Pancreas (tissue), 10 donors: ENCODE measurements around the gene MAP3K20. TPM values are rescaled to one million over a fixed set of nuclear protein-coding genes. Genes with fewer than 3 reads are reported as not detected.
A peak's percentile ranks its signal among the peaks of the same experiment; 100 is the strongest.

ENCODE experiments used
- ATAC-seq, 4 donors: fragments of 200-7000 bp; cut with Tn5 transposase; one replicate each; pipeline versions ENCODE4 v1.8.0 to v1.9.1; 2020; ENCODE audit warnings: mild to moderate bottlenecking in 4 of 4, moderate library complexity in 4 of 4
- DNase-seq, 6 donors: peaks; one replicate each; pipeline ENCODE4 v3.0.0-alpha.2; 2020
- FAIRE-seq: peaks from 2 replicates; lab custom pipeline; 2012; peaks lifted over from hg19 to GRCh38; lab: Jason Lieb, UNC
- H3K27ac ChIP-seq, 4 donors: fragments of 200-600 bp; sonication (generic); 1 replicate in 3 of 4; 2 replicates in 1 of 4; pipeline versions ENCODE4 v1.5.0 to v1.8.0; 2020
- H3K27me3 ChIP-seq, 4 donors: fragments of 200-600 bp; one replicate each; pipeline ENCODE4 v1.8.0; 2021
- H3K36me3 ChIP-seq, 3 donors: fragments of 200-600 bp; sonication (generic) in 1 of 3; one replicate each; pipeline versions ENCODE4 v1.5.0 to v1.8.0; 2020 to 2021
- H3K4me1 ChIP-seq, 3 donors: fragments of 200-600 bp; one replicate each; pipeline ENCODE4 v1.8.0; 2021
- H3K4me3 ChIP-seq, 4 donors: fragments of 200-600 bp; sonication (generic) in 2 of 4; one replicate each; pipeline versions ENCODE4 v1.5.0 to v1.8.0; 2020 to 2021
- H3K9me3 ChIP-seq, 4 donors: fragments of 200-600 bp; one replicate each; pipeline ENCODE4 v1.8.0; 2021
- CTCF ChIP-seq, 4 donors: fragments of 200-600 bp; sonication (generic) in 3 of 4; IDR thresholded peaks; one replicate each; pipeline versions ENCODE4 v1.5.0 to v1.8.0; 2021; ENCODE audit warnings: antibody characterized with exemption in 4 of 4
- WGBS, 2 donors: extraction: QIAGEN DNeasy Blood & Tissue Kit; methylation state at CpG; one replicate each; pipeline ENCODE4 v1.1.7; 2013; 5-methylcytosine and 5-hydroxymethylcytosine counted together
- intact Hi-C, 3 donors: fragments of 100-400 bp; cut with DNase I; formaldehyde crosslinking; loops; one replicate each; pipeline versions ENCODE4 v1.11.1 to v1.14.2; 2022
- polyA plus RNA-seq, 2 donors: library from polyadenylated mRNA; stranded (reverse); fragments of 200-250 nt; gene quantifications; one replicate each; pipeline ENCODE4 v1.2.3, GENCODE V29; 2013
- total RNA-seq, 6 donors: library from RNA; stranded (reverse); fragmentation: NEBNext Ultra II Directional in 4 of 6; extraction: Animal tissue kit (Norgen Biotek cat#: 25700) in 4 of 6; gene quantifications; one replicate each; pipeline versions ENCODE4 v1.2.1 to v1.2.4, GENCODE V29; 2021 to 2023
- donor health status: healthy with polysubstance abuse.
- donor health status: DM: no; HTN: no; CAD: no; lungs with moderate emphysema.
- donor health status: DM: no; HTN: no; CAD: no.
- donor health status: control.
- donor health status: control.
- donor health status: Bipolar disorder and iron deficiency.
- donor health status: DM: yes; HTN: yes; CAD: no.
- donor health status: DM: no; HTN: no; CAD: no.
- donor health status: DM: no; HTN: no; CAD: no.
- donor health status: DM: yes; HTN: yes; CAD: no.

Gene MAP3K20
- total and polyA plus RNA-seq, 8 donors: 4.1 to 23.7 (median 8.2) TPM

GRCh38 chr2:173153301-173153885, 77.7 kb downstream of the MAP3K20 start:
- H3K36me3 ChIP-seq: no peaks in the 10 kb centered on the region
- FAIRE-seq (no peak), DNase-seq (no peak), ATAC-seq (no peak)
- TF ChIP-seq CTCF (IDR thresholded peaks at IDR 0.05): no peak
- H3K27ac ChIP-seq: no peak overlapping the region
- intact Hi-C loops: no loop called here
- H3K9me3 ChIP-seq: no peaks in the 10 kb centered on the region
- 97% methylated on average over 1 of the region's 1 CpG for WGBS, 2 donors
- no peak overlapping the region for H3K4me3 ChIP-seq
- H3K27me3 ChIP-seq: no peaks in the 10 kb centered on the region
- H3K4me1 ChIP-seq: no peaks in the 10 kb centered on the region

GRCh38 chr2:173157676-173158293, 82.1 kb downstream of the MAP3K20 start:
- intact Hi-C loops: no loop called here
- FAIRE-seq: no peak
- no peak overlapping the region for H3K4me3 ChIP-seq
- no peak overlapping the region for H3K27ac ChIP-seq
- H3K27me3 ChIP-seq: no peaks in the 10 kb centered on the region
- no peak for DNase-seq
- 91 to 96% methylated on average over 3 of the region's 3 CpGs for WGBS, 2 donors
- no peaks in the 10 kb centered on the region for H3K9me3 ChIP-seq
- no peaks in the 10 kb centered on the region for H3K36me3 ChIP-seq
- no peak for ATAC-seq
- TF ChIP-seq CTCF (IDR thresholded peaks at IDR 0.05): no peak
- H3K4me1 ChIP-seq: peaks cover 0 to 21% (median 0%) of the 10 kb centered on the region in 3 donors

GRCh38 chr2:173159791-173160463, 84.3 kb downstream of the MAP3K20 start:
- no peaks in the 10 kb centered on the region for H3K9me3 ChIP-seq
- H3K27ac ChIP-seq: peak overlapping the region in 2 of 4 donors; percentile 20 to 57

GRCh38 chr2:173160618-173161017, 85.0 kb downstream of the MAP3K20 start:
- H3K4me1 ChIP-seq: peaks cover 0 to 21% (median 0%) of the 10 kb centered on the region in 3 donors
- peak overlapping the region in 1 of 4 donors; percentile 57 for H3K27ac ChIP-seq
- FAIRE-seq (no peak), DNase-seq (no peak), ATAC-seq (peak; percentile 9 to 27 (median 14))
- H3K27me3 ChIP-seq: no peaks in the 10 kb centered on the region
- intact Hi-C loops: no loop called here
- H3K9me3 ChIP-seq: no peaks in the 10 kb centered on the region
- no peak overlapping the region for H3K4me3 ChIP-seq
- H3K36me3 ChIP-seq: no peaks in the 10 kb centered on the region
- 45 to 49% methylated on average over 4 of the region's 4 CpGs for WGBS, 2 donors
- TF ChIP-seq CTCF (IDR thresholded peaks at IDR 0.05): no peak

More at GRCh38 chr2:173159791-173160463, 84.3 kb downstream of the MAP3K20 start:
- FAIRE-seq (no peak), DNase-seq (peak in 5 of 6 donors; percentile 44 to 75 (median 56)), ATAC-seq (peak; percentile 81 to 98 (median 96))
- WGBS, 2 donors: 20 to 22% methylated on average over 1 of the region's 1 CpG
- peaks cover 0 to 21% (median 0%) of the 10 kb centered on the region in 3 donors for H3K4me1 ChIP-seq
- no peak overlapping the region for H3K4me3 ChIP-seq
- intact Hi-C loops: no loop called here
- no peaks in the 10 kb centered on the region for H3K27me3 ChIP-seq
- no peak for TF ChIP-seq CTCF (IDR thresholded peaks at IDR 0.05)
- H3K36me3 ChIP-seq: no peaks in the 10 kb centered on the region
